ENCODE measurements around the gene TBCE. TPM values are rescaled to one million over a fixed set of nuclear protein-coding genes. Genes with fewer than 3 reads are reported as not detected.
"Not testable (repeated sequence)": the region's sequence is repeated elsewhere in the genome, so short reads cannot be mapped to it uniquely, and the experiment has no call there.

TBCE gene
- total RNA-seq, 4 donors from 2014 or later = 16.8 to 59.1 (median 23.9) TPM

- H3K27ac ChIP-seq; H3K27me3 ChIP-seq; H3K36me3 ChIP-seq; intact Hi-C loops (cut with DNase I; ENCODE audit: low total_unique reads); DNase-seq; H3K9me3 ChIP-seq; H3K4me3 ChIP-seq; in situ Hi-C loops (cut with MboI; ENCODE audit: low pct_ligation_motif_present in 1 of 4, low pct_unique_long_range_greater_than_20kb in 1 of 4, low sequenced_read_pairs in 3 of 4); H3K4me1 ChIP-seq: not testable (repeated sequence)
- 89 to 94% methylated on average over 1 of the region's 1 CpG for WGBS, 2 donors (ENCODE audit: low coverage in 1 of 2)
Measured at GRCh38 chr1:235385633-235386032, 18.4 kb downstream of the TBCE start.

GRCh38 chr1:235391874-235392273 lies 24.6 kb downstream of the TBCE start:
- DNase-seq = no peak
- intact Hi-C loops (cut with DNase I; ENCODE audit: low total_unique reads) (no loop called here), in situ Hi-C loops (cut with MboI; ENCODE audit: low pct_ligation_motif_present in 1 of 4, low pct_unique_long_range_greater_than_20kb in 1 of 4, low sequenced_read_pairs in 3 of 4) (no loop called here)
- no peak overlapping the region for H3K27ac ChIP-seq
- H3K9me3 ChIP-seq = no peaks in the 10 kb centered on the region
- no peaks in the 10 kb centered on the region for H3K4me1 ChIP-seq
- no peak overlapping the region for H3K4me3 ChIP-seq
- no peaks in the 10 kb centered on the region for H3K27me3 ChIP-seq
- no peaks in the 10 kb centered on the region for H3K36me3 ChIP-seq
- TF ChIP-seq POLR2A (IDR thresholded peaks at IDR 0.05) (no peak), POLR2AphosphoS5 (IDR thresholded peaks at IDR 0.05) (no peak), CTCF (IDR thresholded peaks at IDR 0.05) (no peak), EP300 (IDR thresholded peaks at IDR 0.05; ENCODE audit: low read depth) (no peak)
- WGBS, 2 donors (ENCODE audit: low coverage in 1 of 2) = 93 to 96% methylated on average over 4 of the region's 4 CpGs

GRCh38 chr1:235397733-235398132 lies 30.5 kb downstream of the TBCE start:
- WGBS, 2 donors (ENCODE audit: low coverage in 1 of 2) = 92 to 100% methylated on average over 1 to 2 of the region's 2 CpGs
- Histone ChIP-seq H3K27ac (no peak overlapping the region), H3K9me3 (no peaks in the 10 kb centered on the region), H3K36me3 (peaks cover 0 to 7% (median 0%) of the 10 kb centered on the region in 4 donors), H3K4me3 (no peak overlapping the region), H3K27me3 (no peaks in the 10 kb centered on the region), H3K4me1 (no peaks in the 10 kb centered on the region)
- in situ Hi-C loops (cut with MboI; ENCODE audit: low pct_ligation_motif_present in 1 of 4, low pct_unique_long_range_greater_than_20kb in 1 of 4, low sequenced_read_pairs in 3 of 4) = no loop called here
- DNase-seq = no peak
- intact Hi-C loops (cut with DNase I; ENCODE audit: low total_unique reads) = no loop called here
- no peak for TF ChIP-seq EP300 (IDR thresholded peaks at IDR 0.05; ENCODE audit: low read depth)
- TF ChIP-seq CTCF (IDR thresholded peaks at IDR 0.05) = no peak
- TF ChIP-seq POLR2AphosphoS5 (IDR thresholded peaks at IDR 0.05) = no peak
- TF ChIP-seq POLR2A (IDR thresholded peaks at IDR 0.05) = no peak

- Histone ChIP-seq H3K4me3 (no peak overlapping the region), H3K4me1 (no peaks in the 10 kb centered on the region), H3K9me3 (no peaks in the 10 kb centered on the region), H3K36me3 (peaks cover 0 to 8% (median 0%) of the 10 kb centered on the region in 4 donors), H3K27ac (no peak overlapping the region), H3K27me3 (no peaks in the 10 kb centered on the region)
- intact Hi-C loops (cut with DNase I; ENCODE audit: low total_unique reads) (no loop called here), in situ Hi-C loops (cut with MboI; ENCODE audit: low pct_ligation_motif_present in 1 of 4, low pct_unique_long_range_greater_than_20kb in 1 of 4, low sequenced_read_pairs in 3 of 4) (loop anchor here in 2 of 4 donors (25.0 kb wide), 2 partner anchors 287 to 912 kb away; partner anchors contain the start of gene TARBP1 (in 1 of the 2))
- TF ChIP-seq POLR2AphosphoS5 (IDR thresholded peaks at IDR 0.05) = no peak
- TF ChIP-seq POLR2A (IDR thresholded peaks at IDR 0.05) = no peak
- TF ChIP-seq EP300 (IDR thresholded peaks at IDR 0.05; ENCODE audit: low read depth) = no peak
- TF ChIP-seq CTCF (IDR thresholded peaks at IDR 0.05) = no peak
- DNase-seq = no peak
- WGBS, 2 donors (ENCODE audit: low coverage in 1 of 2) = 61 to 87% methylated on average over 3 to 6 of the region's 6 CpGs
Measured at GRCh38 chr1:235399661-235400060, 32.4 kb downstream of the TBCE start.

- DNase-seq = no peak
- in situ Hi-C loops (cut with MboI; ENCODE audit: low pct_ligation_motif_present in 1 of 4, low pct_unique_long_range_greater_than_20kb in 1 of 4, low sequenced_read_pairs in 3 of 4) = loop anchor here in 2 of 4 donors (25.0 kb wide), 2 partner anchors 289 to 914 kb away; partner anchors contain the start of gene TARBP1 (in 1 of the 2)
- Histone ChIP-seq H3K4me3 (no peak overlapping the region), H3K9me3 (no peaks in the 10 kb centered on the region), H3K27me3 (no peaks in the 10 kb centered on the region), H3K36me3 (peaks cover 0 to 8% (median 0%) of the 10 kb centered on the region in 4 donors), H3K27ac (no peak overlapping the region), H3K4me1 (no peaks in the 10 kb centered on the region)
- 92 to 97% methylated on average over 4 of the region's 4 CpGs for WGBS, 2 donors (ENCODE audit: low coverage in 1 of 2)
- intact Hi-C loops (cut with DNase I; ENCODE audit: low total_unique reads) = no loop called here
- TF ChIP-seq EP300 (IDR thresholded peaks at IDR 0.05; ENCODE audit: low read depth) (no peak), CTCF (IDR thresholded peaks at IDR 0.05) (no peak), POLR2AphosphoS5 (IDR thresholded peaks at IDR 0.05) (no peak), POLR2A (IDR thresholded peaks at IDR 0.05) (no peak)
Measured at GRCh38 chr1:235401251-235401650, 34.0 kb downstream of the TBCE start.
